ENCODE results near the gene TMEM138. TPM values are rescaled to one million over a fixed set of nuclear protein-coding genes. Genes with fewer than 3 reads are reported as not detected.

Gene TMEM138
- total and polyA plus RNA-seq, 5 donors from 2014 or later = 48.6 to 73.2 (median 59.9) TPM

GRCh38 chr11:61417670-61418069, 55.5 kb downstream of the TMEM138 start:
- peaks cover 93% of the 10 kb centered on the region for H3K36me3 ChIP-seq (ENCODE audit: control insufficient read depth, insufficient read depth, low read length)
- Mint-ChIP-seq H3K27me3 (no peaks in the 10 kb centered on the region), H3K9me3 (no peaks in the 10 kb centered on the region), H3K4me1 (peaks cover 7 to 67% (median 36%) of the 10 kb centered on the region in 4 donors), H3K4me3 (no peak overlapping the region), H3K36me3 (peaks cover 63% of the 10 kb centered on the region), H3K27ac (peak overlapping the region in 2 of 3 donors; percentile 3 to 75)
- no peaks in the 10 kb centered on the region for H3K9me3 ChIP-seq (ENCODE audit: control insufficient read depth in 2 of 2, low read length in 2 of 2)
- H3K27ac ChIP-seq (ENCODE audit: insufficient read depth, low read length, poor library complexity, severe bottlenecking) = no peak overlapping the region
- H3K4me3 ChIP-seq (ENCODE audit: low read depth, low read length) = no peak overlapping the region
- H3K4me1 ChIP-seq (ENCODE audit: control insufficient read depth, insufficient read depth, low read length, poor library complexity, severe bottlenecking) = peaks cover 9% of the 10 kb centered on the region
- ATAC-seq (ENCODE audit: low read depth in 2 of 2) (no peak), DNase-seq (no peak)
- no peaks in the 10 kb centered on the region for H3K27me3 ChIP-seq (ENCODE audit: control insufficient read depth, insufficient read depth, low read length)

GRCh38 chr11:61418136-61418535, 56.0 kb downstream of the TMEM138 start:
- ATAC-seq (ENCODE audit: low read depth in 2 of 2) = no peak

More at GRCh38 chr11:61418136-61418535, 56.0 kb downstream of the TMEM138 start:
- no peak overlapping the region for H3K27ac ChIP-seq (ENCODE audit: insufficient read depth, low read length, poor library complexity, severe bottlenecking)
- no peak overlapping the region for H3K4me3 ChIP-seq (ENCODE audit: low read depth, low read length)
- H3K9me3 Mint-ChIP-seq = no peaks in the 10 kb centered on the region
- peak overlapping the region in 1 of 3 donors; percentile 3 for H3K27ac Mint-ChIP-seq
- H3K27me3 Mint-ChIP-seq = no peaks in the 10 kb centered on the region
- no peak overlapping the region for H3K4me3 Mint-ChIP-seq
- DNase-seq = no peak
- H3K36me3 Mint-ChIP-seq = peaks cover 64% of the 10 kb centered on the region
- H3K27me3 ChIP-seq (ENCODE audit: control insufficient read depth, insufficient read depth, low read length) = no peaks in the 10 kb centered on the region
- H3K4me1 Mint-ChIP-seq = peaks cover 7 to 70% (median 38%) of the 10 kb centered on the region in 4 donors
- no peaks in the 10 kb centered on the region for H3K9me3 ChIP-seq (ENCODE audit: control insufficient read depth in 2 of 2, low read length in 2 of 2)
- H3K4me1 ChIP-seq (ENCODE audit: control insufficient read depth, insufficient read depth, low read length, poor library complexity, severe bottlenecking) = peaks cover 11% of the 10 kb centered on the region
- peaks cover 90% of the 10 kb centered on the region for H3K36me3 ChIP-seq (ENCODE audit: control insufficient read depth, insufficient read depth, low read length)

Other genes starting within 250 kb of the TMEM138 start
- 2.8 TPM for gene VPS37C, start 200.9 kb upstream of the TMEM138 start, total RNA-seq
- under 1 TPM; 0.30 to 0.68 (median 0.60) TPM for gene VPS37C, start 200.9 kb upstream of the TMEM138 start, polyA plus RNA-seq
- gene PGA3, start 158.9 kb upstream of the TMEM138 start, total RNA-seq = not detected
- not detected for gene PGA3, start 158.9 kb upstream of the TMEM138 start, polyA plus RNA-seq
- gene PGA4, start 140.0 kb upstream of the TMEM138 start, total RNA-seq = not detected
- not detected for gene PGA4, start 140.0 kb upstream of the TMEM138 start, polyA plus RNA-seq
- not detected for gene PGA5, start 121.2 kb upstream of the TMEM138 start, total RNA-seq
- gene PGA5, start 121.2 kb upstream of the TMEM138 start, polyA plus RNA-seq = not detected
- 0.94 TPM for gene VWCE, start 67.1 kb upstream of the TMEM138 start, total RNA-seq
- not detected for gene VWCE, start 67.1 kb upstream of the TMEM138 start, polyA plus RNA-seq
- 155 TPM for gene DDB1, start 29.3 kb upstream of the TMEM138 start, total RNA-seq
- gene DDB1, start 29.3 kb upstream of the TMEM138 start, polyA plus RNA-seq = 100 to 1,000 TPM; 117 to 158 (median 126) TPM
- gene TKFC, start 29.1 kb upstream of the TMEM138 start, total RNA-seq = 29.6 TPM
- gene TKFC, start 29.1 kb upstream of the TMEM138 start, polyA plus RNA-seq = 10 to 100 TPM; 29.2 to 33.2 (median 32.1) TPM
- 29.5 TPM for gene CYB561A3, start 492 bp upstream of the TMEM138 start, total RNA-seq
- gene CYB561A3, start 492 bp upstream of the TMEM138 start, polyA plus RNA-seq = 10 to 100 TPM; 54.7 to 70.2 (median 59.3) TPM
- gene TMEM216, start 30.2 kb downstream of the TMEM138 start, total RNA-seq = 10.3 TPM
- 10 to 100 TPM; 48.2 to 69.3 (median 59.0) TPM for gene TMEM216, start 30.2 kb downstream of the TMEM138 start, polyA plus RNA-seq
- gene CPSF7, start 67.6 kb downstream of the TMEM138 start, total RNA-seq = 111 TPM
- gene CPSF7, start 67.6 kb downstream of the TMEM138 start, polyA plus RNA-seq = 10 to 100 TPM; 23.5 to 32.0 (median 25.4) TPM
- gene SDHAF2, start 67.8 kb downstream of the TMEM138 start, total RNA-seq = 36.7 TPM
- gene SDHAF2, start 67.8 kb downstream of the TMEM138 start, polyA plus RNA-seq = 100 to 1,000 TPM in 2 of 4 donors, 10 to 100 TPM in 2; 92.9 to 127 (median 105) TPM
- gene LRRC10B, start 146.4 kb downstream of the TMEM138 start, total RNA-seq = not detected
- not detected for gene LRRC10B, start 146.4 kb downstream of the TMEM138 start, polyA plus RNA-seq
- 0.20 TPM for gene SYT7, start 218.7 kb downstream of the TMEM138 start, total RNA-seq
- gene SYT7, start 218.7 kb downstream of the TMEM138 start, polyA plus RNA-seq = not detected

Data from CD4-positive, CD25-positive, alpha-beta regulatory T cell (primary cell).